ENCODE results near the gene C6orf132.
A peak's percentile ranks its signal among the peaks of the same experiment; 100 is the strongest.
"Not testable (repeated sequence)": the region's sequence is repeated elsewhere in the genome, so short reads cannot be mapped to it uniquely, and the experiment has no call there.

Gene C6orf132

DNA sequence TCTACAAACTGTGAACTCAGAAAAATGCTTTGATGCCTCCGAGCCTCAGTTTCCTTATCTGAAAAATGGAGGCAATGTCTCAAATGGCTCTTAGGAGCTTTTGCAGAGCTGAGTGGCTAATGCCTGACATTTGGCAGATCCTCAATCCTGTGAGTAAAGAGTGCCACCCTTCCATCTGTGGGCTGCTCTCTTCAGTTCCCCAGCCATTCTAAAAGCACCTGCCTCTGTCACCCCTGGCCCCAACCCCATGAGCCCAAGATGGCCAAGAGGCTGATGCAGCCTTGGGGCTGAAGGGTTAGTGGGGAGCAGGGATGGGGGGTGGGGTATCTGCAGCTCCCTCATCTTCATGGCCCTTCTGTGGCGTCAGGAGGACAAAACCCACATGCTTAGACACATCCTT, 16.2 kb upstream of the C6orf132 start:
- no peak for DNase-seq

DNA sequence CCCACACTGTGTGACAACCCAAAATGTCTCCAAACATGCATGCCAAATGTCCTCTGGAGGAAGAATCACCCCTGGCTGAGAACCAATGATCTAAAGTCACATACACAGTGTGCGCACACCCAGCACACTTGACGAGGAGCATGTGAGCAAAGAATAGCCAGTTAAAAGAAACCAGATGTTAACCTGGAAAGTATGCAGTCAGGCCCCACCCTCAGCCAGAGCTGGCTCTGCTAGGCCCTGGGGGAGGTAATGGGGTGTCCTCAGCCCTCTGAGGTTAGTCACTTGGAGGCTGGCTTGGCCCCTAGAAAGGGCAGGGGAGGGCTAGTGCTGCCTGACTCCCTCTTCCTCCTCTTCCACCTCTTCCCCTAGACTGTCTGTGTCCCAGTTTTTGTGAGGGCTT, 15.6 kb upstream of the C6orf132 start:
- DNase-seq: no peak

DNA sequence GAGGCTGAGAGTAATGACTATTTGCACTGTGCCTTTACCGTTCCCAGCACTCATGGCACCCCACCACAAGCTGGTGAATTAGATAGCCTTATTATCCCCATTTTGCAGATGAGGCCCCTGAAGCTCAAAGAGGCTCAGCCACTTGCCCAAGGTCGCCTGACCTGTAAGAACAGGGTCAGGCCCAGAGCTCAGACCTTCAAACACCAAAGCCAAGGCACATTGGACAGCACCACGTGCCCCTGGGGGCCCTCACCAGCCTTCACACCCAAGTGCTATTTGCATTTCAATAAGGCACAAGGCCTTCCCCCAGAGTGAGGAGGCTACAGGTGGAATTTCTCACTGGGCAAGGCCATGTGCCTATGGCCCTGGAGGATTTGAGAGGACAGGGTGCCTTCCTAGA, 14.2 kb upstream of the C6orf132 start:
- DNase-seq: no peak

DNA sequence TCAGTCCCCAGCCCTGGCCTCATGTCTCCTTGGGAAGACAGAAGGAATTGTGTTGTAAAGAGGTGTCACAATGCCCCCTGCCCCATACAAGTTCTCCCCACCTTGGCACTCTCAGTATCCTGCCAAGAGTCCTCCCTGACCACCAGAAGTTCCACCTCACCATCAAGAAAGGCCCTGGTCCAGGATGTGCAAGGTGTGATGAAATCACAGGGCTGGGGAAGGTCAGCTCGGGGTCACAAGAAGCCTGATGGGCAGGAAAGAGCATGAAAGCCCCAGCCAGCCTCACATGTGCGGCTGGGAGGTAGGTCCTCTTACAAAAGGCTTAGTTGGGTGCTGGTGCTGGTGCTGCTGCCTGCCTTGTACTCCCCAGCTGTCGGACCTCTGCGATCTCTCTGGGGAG, 12.9 kb upstream of the C6orf132 start:
- no peak for DNase-seq

DNA sequence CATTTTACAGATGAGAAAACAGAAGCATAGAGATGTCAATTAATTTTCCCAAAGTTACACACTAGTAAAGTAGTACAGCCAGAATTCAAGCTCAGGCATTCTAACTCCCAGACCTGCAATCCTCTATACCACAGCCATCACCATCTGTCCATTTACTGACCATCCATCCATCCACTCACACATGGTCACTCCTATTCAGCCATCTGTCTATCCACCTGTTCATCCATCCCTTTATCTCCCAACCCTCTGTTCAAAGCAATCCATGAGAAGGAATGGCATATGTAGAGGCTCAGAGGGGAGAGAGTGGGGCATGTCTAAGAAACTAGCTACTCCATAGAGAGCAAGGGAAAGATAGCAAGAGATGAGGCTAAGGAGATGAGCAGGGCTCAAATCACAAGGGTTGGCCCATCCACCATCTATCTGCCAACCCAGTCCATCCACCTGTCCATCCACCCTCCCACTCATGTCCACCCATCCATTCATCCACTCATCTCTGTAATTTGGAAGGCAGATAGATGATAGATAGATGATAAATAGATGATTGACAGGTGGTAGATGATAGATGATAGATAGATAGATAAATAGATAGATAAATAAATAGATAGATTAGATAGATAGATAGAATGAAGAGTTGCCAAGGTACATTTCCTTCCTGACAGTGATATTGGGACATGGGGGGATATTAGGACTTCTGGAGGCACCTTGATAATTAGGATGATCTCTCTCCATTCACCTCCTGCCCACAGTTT, 12.2 kb upstream of the C6orf132 start:
- DNase-seq: no peak

DNA sequence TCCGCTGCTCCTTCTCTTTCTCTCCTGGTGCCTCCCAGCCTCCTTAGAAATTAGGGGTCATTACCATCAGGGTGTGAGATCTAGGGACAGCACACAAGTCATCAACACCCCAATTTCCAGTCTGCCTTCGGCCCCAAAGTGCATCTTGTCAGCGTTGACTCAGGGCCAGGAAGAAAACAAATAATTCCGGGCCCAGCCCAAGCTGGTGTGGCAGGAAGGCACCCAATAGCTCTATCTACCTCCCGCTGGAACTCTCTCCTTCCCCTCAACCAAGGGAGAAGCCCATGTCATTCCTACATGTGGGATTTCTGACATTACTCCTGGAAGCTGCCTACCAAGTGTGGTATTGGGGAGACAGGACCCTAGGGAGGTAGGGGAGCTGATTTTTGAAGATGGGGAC, 11.5 kb upstream of the C6orf132 start:
- DNase-seq: no peak

DNA sequence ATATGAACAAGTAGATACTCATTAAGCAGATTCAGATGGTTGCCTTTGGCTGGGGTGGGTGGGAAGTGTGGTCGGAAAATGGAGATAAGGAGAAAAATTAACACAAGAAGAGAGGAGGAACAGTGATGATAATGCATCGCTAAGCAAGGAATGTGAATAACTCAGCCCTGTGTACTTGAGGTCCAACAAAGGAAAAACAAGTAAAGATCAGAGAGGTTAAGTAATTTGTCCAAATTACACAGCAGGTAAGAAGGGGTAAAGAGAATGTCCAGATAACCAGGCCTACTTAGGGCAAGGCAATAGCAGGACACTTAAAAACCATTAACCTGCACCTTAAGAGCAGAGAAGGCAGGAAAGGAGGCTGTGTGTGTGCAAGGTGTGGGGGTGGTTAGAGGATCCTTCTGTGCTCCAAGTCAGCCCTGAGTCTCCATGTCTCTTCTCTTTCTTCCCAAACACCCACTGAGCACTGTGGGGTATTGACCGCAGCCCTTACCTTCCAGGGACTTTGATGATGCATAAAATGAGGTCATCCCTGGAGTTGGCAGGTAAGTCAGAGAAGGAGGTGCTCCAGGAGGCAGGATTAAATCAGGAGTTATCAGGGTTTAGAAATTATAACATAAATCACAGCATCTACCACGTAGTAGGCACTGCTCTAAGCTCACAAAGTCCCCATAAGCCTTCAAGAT, 10.3 kb upstream of the C6orf132 start:
- not testable (repeated sequence) for DNase-seq

DNA sequence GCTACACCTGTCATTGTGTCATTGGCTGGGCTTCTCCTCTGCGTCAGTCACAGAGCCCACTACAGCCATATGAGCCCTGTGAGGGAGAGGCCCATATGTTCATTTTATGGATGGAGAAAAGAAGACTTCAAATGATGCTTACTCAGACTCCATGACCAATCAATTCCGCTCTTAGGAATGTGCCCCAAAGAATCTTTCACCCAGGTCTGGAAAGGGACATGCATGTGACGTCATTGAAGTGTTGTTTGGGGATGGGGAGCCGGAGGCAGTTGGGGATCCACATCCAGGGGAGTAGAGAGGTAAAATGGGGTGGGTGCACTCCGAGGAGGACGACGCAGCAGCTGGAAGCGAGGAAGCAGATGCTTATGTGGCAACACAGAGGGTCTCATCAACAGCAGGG, 9.6 kb upstream of the C6orf132 start:
- DNase-seq: no peak

DNA sequence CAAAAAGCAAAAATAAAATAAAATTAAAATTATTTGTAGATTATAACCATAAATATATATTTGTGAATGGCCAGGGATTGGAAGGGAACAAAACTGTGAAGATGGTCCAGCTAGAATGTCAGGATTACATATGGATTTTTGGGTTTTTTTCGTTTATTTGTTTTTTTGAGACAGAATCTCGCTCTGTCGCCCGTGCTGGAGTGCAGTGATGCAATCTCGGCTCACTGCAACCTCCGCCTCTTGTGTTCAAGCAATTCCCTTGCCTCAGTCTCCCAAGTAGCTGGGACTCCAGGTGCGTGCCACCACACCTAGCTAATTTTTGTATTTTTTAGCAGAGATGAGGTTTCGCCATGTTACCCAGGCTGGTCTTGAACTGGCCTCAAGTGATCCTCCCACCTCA, 7.8 kb upstream of the C6orf132 start:
- DNase-seq: no peak

DNA sequence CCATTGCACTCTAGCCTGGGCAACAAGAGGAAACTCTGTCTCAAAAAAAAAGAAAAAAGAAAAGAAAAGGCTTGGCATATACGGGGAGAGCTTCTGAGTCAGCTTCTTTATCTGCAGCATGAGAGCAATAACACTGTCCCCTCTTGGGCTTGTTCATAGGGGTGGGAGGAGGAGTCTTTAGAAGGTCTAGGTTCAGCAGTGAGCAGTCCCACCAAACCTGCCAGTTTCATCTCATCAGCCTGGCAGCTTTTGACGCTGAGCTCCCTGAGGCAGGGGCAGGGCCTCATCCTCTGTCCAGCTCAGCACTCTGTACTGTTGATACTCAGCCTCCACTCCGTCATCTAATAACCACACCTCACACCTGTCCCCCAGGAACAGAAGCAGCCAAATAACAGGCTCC, 5.6 kb upstream of the C6orf132 start:
- no peak for DNase-seq

DNA sequence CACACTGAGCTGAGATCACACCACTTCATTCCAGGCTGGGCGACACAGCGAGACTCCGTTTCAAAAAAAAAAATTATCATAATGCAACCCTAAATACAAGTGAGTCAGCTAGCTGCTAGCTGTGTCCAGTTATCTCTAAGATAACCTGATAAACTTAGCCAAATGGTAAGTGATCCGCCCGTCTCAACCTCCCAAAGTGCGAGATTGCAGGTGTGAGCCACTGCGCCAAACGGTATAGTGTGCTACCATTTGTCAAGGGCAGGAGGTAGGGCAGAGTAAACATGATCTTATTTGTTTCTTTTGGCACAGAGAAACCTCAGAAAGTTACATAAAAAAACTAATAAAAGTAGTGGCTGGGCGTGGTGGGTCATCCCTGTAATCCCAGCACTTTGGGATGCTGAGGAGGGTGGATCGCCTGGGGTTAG, 4.7 kb upstream of the C6orf132 start:
- no peak for DNase-seq

DNA sequence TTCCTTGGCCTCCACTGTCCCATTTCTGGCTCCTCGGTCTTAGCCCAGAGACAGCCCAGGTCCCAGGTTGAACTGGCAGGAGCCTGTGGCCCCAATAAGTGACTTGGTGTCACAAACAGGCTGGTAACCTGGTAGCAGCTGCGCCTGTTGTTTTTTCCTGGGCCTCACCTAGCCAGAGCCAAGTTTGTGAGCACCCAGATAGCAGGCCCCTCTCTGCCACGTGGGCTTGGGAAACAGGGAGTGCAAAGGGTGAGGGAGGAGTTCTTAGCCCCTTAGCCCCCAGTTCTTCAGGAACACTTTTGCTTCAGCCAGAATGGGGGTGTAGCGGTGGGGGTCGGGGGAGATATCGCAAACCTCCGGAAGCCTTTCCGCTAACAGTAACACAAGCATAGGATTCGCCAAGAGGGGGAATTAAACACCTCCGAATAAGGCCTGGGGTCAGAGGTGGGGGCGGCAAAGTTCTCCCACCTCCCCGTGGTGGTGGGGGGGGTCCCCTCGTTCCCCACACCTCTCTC, 760 bp downstream of the C6orf132 start:
- no peak for DNase-seq

DNA sequence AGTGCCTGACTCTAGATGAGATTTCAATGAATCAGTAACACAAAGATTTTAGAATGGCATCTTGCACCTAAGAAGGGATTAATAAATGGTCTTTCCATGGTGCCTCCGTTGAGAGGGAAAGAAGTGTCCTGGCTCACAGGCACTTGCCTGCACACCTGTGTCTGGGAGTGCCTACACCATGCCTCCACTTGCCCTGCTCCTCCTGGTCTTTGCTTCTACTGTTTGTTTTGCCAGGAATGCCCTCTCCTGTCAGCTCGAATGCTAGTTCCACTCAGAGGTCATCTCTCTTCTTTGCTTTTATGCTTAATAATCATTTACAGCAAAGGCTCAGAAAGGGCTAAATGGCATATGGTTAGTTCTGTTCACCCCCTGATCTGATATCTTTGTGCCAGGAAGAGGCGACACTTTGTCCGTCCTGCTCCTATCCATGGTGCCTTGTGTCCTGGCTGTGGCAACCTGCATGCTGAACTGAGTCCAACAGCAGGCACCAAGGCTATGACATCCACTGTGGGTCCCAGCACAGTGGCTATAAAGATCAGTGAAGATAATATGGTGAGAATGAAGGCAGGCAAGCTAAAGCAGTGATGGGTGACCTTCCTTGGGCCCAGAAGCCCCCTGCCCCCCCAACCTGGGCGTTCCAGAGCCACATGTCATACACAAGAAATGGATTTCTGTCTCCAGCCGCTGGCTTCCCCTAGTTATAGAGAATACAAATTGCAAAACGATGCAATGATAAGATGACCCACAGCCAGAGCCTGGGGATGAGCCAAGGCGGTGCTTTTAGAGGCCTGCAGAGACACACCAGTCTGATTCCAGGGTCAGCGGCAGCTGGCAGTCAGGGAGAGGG, 1.4 kb downstream of the C6orf132 start:
- DNase-seq: no peak

DNA sequence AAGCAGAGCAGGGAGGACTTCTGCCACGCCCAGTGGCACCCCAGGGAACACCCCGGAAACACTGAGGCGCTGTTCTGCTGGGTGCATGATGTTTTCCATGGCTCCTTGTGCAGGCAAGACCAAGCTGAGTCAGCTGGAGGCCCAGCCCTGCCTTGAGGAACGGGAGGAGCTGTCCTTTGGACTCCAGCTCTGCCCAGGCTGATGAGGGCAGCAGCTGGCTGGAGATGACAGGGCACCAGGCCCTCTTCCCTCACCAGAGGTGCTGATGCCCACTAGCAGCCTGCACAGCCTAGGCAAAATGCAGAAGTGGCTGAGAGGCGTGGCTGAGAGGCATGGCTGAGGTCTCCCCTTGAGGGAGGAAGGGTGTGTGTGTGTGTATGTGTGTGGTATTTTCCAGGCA, 2.4 kb downstream of the C6orf132 start:
- DNase-seq: peak; percentile 60 to 67

DNA sequence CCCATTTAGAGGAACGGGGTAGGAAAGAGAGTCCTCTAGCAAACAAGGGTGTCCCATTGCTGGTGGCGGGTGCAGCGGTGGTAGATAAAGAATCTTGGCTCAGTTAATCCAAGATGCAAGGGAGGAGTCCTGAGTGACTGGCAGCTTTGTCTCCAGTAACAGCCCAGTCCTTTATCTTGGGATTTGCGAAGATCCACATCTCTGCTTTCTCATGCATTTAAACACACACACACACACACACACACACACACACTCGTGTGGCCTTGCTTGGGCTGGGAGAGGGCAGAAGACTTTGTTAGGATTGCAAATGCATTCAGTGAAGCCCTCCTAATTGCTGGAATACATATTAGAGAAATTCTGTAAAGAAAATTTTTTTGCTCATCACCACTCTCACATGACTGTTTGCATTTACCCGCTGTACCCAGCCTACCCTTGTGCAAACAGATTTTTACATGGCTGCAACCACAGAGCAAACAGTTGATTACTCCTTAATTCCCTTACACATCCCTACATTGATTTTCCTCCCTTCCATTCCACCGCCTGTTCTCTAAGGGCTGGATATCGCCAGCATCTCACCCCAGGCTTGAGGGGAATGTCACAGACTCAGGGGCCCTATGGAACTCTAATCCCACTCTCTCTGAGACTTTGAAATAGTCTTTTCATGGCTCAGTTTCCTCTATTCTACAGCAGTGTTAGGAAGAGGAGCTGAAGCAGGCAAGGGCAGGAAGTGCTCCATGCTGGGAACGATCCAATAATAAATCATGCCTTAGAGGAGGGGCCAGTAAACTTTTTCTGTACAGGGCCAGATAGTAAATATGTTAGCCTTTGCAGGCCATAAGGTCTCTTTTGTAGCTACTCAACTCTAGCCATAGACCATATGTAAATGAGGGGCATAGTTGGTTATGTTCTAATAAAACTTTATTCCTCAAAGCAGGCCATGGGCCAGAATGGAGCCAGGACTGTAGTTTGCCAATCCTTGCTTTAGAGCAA, 3.5 kb downstream of the C6orf132 start:
- no peak for DNase-seq

DNA sequence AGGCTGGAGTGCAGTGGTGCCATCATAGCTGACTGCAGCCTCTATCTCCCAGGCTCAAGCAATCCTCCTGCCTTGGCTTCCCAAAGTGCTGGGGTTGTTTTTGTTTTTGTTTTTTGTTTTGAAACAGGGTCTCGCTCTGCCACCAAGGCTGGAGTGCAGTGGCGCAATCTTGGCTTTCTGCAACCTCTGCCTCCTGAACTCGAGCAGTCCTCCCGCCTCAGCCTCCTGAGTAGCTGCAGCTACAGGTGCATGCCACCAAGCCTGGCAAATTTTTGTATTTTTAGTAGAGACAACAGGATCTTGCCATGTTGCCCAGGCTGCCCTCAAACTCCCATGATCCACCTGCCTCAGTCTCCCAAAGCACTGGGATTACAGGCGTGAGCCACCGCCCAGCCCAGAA, 4.2 kb downstream of the C6orf132 start:
- DNase-seq: no peak

DNA sequence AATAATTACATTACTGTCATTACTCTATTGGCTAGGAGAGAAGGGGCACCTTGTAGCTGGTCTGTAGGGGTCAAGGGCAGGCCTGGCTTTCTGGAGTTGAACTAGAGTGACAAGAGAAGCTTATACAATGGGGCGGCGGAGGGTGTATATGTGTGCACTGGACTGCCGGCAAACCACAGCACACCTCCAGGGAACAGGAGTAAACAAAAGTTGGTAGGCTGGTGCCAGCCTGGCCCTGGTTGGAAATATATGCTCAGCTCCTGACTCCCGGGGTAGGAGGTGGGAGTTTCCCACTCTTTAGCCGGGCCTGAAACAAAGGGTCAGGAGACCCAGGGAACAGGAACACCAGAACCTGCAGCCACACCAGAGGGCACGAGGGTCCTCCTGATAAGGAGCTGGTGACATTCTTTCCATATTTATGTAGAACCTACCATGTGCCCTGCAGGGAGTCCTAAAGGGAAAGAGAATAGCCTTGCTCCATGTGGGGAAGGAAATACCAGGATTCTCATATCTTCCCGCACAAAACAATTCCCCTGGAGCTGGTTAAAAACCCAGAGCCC, 5.1 kb downstream of the C6orf132 start:
- no peak for DNase-seq

DNA sequence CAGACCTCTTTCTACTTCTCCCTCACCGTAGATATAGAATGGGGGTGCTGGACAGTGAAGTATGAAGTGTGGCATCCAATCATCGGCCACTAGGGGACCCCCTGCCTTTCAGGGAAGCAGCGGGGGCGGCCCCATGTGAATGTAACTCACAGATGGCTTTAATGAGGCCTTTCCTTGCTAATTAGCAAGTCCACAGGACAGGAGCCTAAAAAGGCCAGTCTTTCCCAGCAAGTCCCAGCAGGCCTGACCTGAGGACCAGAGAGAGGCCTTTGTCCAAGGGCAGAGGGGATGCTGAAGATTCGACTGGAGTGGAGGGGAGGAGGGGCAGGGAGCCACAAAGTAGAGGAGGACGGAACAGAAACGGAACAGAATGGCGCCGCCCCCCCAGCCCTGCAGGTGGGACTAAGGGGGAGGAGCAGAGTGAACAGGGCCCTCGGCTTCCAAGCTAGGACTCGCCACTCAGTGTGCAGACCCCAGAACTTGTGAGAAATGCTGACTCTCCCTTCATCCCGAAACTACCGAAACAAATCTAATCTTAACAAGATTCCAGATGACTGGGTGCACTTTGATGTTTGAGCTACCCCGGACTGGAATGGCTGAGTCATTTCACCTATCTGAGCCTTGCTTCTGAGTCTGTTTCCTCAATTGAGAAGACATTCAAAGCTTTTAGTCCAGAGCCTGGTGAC, 5.8 kb downstream of the C6orf132 start:
- peak; percentile 25 to 34 for DNase-seq

DNA sequence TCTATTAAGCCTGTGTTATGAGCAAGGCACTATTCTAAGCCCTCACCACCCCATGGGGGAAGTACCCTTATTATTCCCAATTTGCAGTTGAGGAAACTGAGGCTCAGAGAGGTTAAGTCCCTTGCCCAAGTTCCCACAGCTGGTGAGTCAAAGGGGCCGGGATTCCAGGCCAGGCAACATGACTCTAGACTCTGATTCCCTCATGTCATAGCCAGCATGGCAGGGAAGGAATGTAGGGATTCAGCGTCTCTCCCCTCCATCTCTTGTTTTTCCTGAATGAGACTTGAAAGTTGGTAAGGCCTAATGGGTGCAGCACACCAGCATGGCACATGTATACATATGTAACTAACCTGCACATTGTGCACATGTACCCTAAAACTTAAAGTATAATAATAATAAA, 6.7 kb downstream of the C6orf132 start:
- no peak for DNase-seq

DNA sequence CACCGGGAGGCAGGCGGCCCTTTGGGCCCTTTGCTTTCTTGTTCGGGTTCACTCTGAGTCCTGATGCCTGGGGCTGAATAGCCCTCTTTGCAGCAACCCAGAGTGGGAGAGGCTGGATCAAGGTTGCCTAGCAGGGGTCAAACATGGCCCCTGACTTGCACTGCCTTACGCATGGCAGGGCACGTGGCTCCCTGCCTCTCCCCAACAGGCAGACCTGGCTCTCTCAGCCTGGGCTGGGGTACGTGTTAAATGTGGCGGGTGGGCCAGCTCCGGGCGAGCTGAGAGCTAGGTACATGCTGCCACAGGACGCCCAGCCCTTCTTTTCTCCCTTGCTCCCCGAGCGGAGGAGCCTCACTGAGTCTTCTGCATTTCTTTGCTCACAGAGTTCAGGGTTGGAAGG, 7.3 kb downstream of the C6orf132 start:
- DNase-seq: no peak

DNA sequence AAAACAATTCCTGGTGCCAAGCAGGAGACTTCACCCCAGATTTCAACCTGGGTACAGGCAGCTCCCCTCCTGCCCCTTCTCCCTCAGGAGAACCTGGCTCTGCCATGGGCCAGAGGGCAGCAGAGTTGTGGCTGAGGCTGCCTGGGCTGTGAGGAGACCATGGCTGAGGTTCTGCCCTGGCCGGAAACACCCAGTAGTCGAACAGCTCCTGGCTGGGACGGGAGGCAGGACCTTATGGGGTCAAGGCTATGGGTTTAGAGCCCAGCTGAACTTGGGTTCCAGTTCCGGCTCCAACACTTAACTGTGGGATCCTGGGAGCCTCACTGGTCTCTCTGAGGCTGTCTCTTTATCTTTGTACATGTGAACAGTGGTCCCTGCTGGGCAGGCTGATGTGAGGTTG, 8.5 kb downstream of the C6orf132 start:
- DNase-seq: no peak

All from inflammatory macrophage treated with lipopolysaccharide for 1 hour (primary cell).